Gastrocnemius medialis (tissue), 4 donors: ENCODE data around the gene PPCS. TPM values are rescaled to one million over a fixed set of nuclear protein-coding genes. Genes with fewer than 3 reads are reported as not detected.

Source experiments
- ATAC-seq, 2 donors: fragments of 150-250 bp; one replicate each; pipeline ENCODE4 v1.9.1; 2016
- DNase-seq, 2 donors: peaks; one replicate each; pipeline ENCODE4 v3.0.0-alpha.2; 2019
- H3K27ac ChIP-seq, 4 donors: fragments of 200-600 bp; sonication (generic); 1 replicate in 1 of 4; 2 replicates in 3 of 4; pipeline ENCODE4 v1.5.1; 2016 to 2018; ENCODE audit warnings: mild to moderate bottlenecking in 2 of 4, moderate library complexity in 1 of 4
- H3K27me3 ChIP-seq, 3 donors: fragments of 200-600 bp; sonication (generic) in 2 of 3; 1 replicate in 1 of 3; 2 replicates in 2 of 3; pipeline versions ENCODE4 v1.5.1 to v1.6.0; 2016 to 2019; ENCODE audit warnings: mild to moderate bottlenecking in 1 of 3, moderate library complexity in 1 of 3
- H3K36me3 ChIP-seq, 2 donors: fragments of 200-600 bp; sonication (generic) in 1 of 2; one replicate each; pipeline ENCODE4 v1.5.1; 2017 to 2018
- H3K4me1 ChIP-seq, 2 donors: fragments of 200-600 bp; sonication (generic) in 1 of 2; one replicate each; pipeline ENCODE4 v1.5.1; 2016 to 2017; ENCODE audit warnings: mild to moderate bottlenecking in 2 of 2
- H3K4me3 ChIP-seq, 4 donors: fragments of 200-600 bp; sonication (generic) in 3 of 4; 1 replicate in 1 of 4; 2 replicates in 3 of 4; pipeline ENCODE4 v1.5.1; 2016 to 2019; ENCODE audit warnings: mild to moderate bottlenecking in 2 of 4
- H3K9me3 ChIP-seq, 3 donors: fragments of 200-600 bp; sonication (generic) in 2 of 3; 1 replicate in 1 of 3; 2 replicates in 2 of 3; pipeline ENCODE4 v1.5.1; 2016 to 2019
- POLR2A ChIP-seq, 2 donors: fragments of 450-650 bp; IDR thresholded peaks; one replicate each; pipeline ENCODE4 v1.6.1; 2017; ENCODE audit warnings: antibody characterized with exemption in 2 of 2, mild to moderate bottlenecking in 2 of 2, moderate library complexity in 2 of 2
- in situ Hi-C, 4 donors: fragments of 200-750 bp; cut with MboI; loops; one replicate each; pipeline versions ENCODE4 v1.15.0 to v1.8.0; 2017; ENCODE audit warnings: low sequenced_read_pairs in 4 of 4
- intact Hi-C: fragments of 100-400 bp; cut with DNase I; formaldehyde crosslinking; loops from one replicate; pipeline ENCODE4 v1.15.1; 2023; ENCODE audit warnings: low total_unique reads
- total RNA-seq, 4 donors: library from RNA; depleted of rRNA; stranded (reverse); fragments of >200 nt; gene quantifications; one replicate each; pipeline versions ENCODE4 v1.1.0 to v1.2.3, GENCODE V29; 2016
- TF ChIP-seq, protein P1 (sequence below), 5 experiments: fragments of 450-650 bp in 3 of 5; fragments of 200-600 bp in 2 of 5; sonication (generic) in 2 of 5; IDR thresholded peaks in 4 of 5; conservative IDR thresholded peaks in 1 of 5; 1 replicate in 4 of 5; 2 replicates in 1 of 5; pipeline ENCODE4 v1.5.1; 2016 to 2019; ENCODE audit warnings: antibody characterized with exemption in 5 of 5, mild to moderate bottlenecking in 3 of 5, moderate library complexity in 3 of 5

PPCS gene
- total RNA-seq, 4 donors from 2014 or later = 31.7 to 55.1 (median 42.1) TPM

DNA sequence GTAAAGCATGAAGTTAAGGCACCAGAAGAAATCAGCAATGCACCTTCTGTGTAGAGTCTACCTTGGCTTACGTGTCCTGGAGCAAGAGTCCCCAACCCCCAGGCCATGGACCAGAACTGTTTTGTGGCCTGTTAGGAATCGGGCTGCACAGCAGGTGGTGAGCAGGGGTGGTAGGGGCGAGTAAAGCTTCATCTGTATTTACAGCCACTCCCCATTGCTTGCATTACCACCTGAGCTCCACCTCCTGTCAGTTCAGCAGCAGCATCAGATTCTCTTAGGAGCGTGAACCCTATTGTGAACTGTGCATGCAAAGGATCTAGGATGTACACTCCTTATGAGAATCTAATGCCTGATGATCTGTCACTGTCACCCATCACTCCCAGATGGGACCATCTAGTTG lies 22.0 kb upstream of the PPCS start:
- ATAC-seq = no peak
- TF ChIP-seq, protein P1, sequence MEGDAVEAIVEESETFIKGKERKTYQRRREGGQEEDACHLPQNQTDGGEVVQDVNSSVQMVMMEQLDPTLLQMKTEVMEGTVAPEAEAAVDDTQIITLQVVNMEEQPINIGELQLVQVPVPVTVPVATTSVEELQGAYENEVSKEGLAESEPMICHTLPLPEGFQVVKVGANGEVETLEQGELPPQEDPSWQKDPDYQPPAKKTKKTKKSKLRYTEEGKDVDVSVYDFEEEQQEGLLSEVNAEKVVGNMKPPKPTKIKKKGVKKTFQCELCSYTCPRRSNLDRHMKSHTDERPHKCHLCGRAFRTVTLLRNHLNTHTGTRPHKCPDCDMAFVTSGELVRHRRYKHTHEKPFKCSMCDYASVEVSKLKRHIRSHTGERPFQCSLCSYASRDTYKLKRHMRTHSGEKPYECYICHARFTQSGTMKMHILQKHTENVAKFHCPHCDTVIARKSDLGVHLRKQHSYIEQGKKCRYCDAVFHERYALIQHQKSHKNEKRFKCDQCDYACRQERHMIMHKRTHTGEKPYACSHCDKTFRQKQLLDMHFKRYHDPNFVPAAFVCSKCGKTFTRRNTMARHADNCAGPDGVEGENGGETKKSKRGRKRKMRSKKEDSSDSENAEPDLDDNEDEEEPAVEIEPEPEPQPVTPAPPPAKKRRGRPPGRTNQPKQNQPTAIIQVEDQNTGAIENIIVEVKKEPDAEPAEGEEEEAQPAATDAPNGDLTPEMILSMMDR (IDR thresholded peaks at IDR 0.05 in 4 of 5, conservative IDR thresholded peaks at IDR 0.05 in 1 of 5) = no peak
- no peak for TF ChIP-seq POLR2A (IDR thresholded peaks at IDR 0.05)

DNA sequence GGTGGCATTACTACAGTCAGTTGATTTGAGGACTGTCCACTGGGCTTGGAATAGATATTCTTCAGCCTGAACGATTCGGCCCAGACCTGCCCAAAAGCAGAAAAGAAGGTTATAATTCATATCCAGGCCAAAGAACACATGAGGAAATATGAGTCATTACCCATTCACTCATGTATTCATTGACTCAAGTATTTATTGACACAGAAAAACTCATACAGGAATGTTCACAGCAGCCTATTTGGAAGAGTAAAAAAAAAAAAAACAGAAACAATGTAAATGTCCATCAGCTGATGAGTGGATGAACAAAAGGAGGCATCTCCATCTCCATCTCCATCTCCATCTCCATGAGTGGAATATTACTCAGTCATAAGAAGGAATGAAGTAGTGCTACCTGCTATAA lies 16.4 kb upstream of the PPCS start:
- intact Hi-C loops = no loop called here
- TF ChIP-seq, protein P1 (IDR thresholded peaks at IDR 0.05 in 4 of 5, conservative IDR thresholded peaks at IDR 0.05 in 1 of 5) = no peak
- TF ChIP-seq POLR2A (IDR thresholded peaks at IDR 0.05) = no peak
- no peaks in the 10 kb centered on the region for H3K9me3 ChIP-seq
- H3K27ac ChIP-seq = no peak overlapping the region
- no peak overlapping the region for H3K4me3 ChIP-seq
- no peaks in the 10 kb centered on the region for H3K27me3 ChIP-seq
- no peaks in the 10 kb centered on the region for H3K36me3 ChIP-seq
- no peak for DNase-seq
- H3K4me1 ChIP-seq = no peaks in the 10 kb centered on the region
- in situ Hi-C loops = no loop called here
- no peak for ATAC-seq

More for the DNA sequence above, 22.0 kb upstream of the PPCS start:
- H3K4me3 ChIP-seq = no peak overlapping the region
- no peaks in the 10 kb centered on the region for H3K27me3 ChIP-seq
- in situ Hi-C loops = no loop called here
- H3K36me3 ChIP-seq = no peaks in the 10 kb centered on the region
- intact Hi-C loops = no loop called here
- H3K9me3 ChIP-seq = no peaks in the 10 kb centered on the region
- no peaks in the 10 kb centered on the region for H3K4me1 ChIP-seq
- no peak for DNase-seq
- no peak overlapping the region for H3K27ac ChIP-seq

DNA sequence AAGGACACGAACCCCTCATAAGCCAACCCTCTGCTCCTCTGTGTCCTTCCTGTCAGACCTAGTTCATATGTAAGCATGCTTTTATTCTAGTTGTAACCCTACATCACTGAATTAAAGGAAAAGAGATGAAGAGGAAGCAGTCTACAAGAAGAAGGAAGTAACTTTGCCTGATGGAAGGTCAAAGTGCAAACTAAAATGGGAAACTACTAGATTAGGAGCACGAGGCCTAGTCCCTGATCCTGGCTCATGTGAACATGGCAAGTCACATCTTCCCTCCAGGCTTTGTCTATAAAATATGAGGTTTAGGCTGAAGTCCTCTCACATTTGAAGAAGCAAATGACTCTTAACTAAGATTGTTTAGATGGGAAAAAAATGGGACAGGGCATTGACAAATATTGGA lies 13.7 kb upstream of the PPCS start:
- DNase-seq (no peak), ATAC-seq (no peak)
- intact Hi-C loops (no loop called here), in situ Hi-C loops (no loop called here)
- no peak overlapping the region for H3K27ac ChIP-seq
- no peaks in the 10 kb centered on the region for H3K36me3 ChIP-seq
- no peak overlapping the region for H3K4me3 ChIP-seq
- no peaks in the 10 kb centered on the region for H3K4me1 ChIP-seq
- no peaks in the 10 kb centered on the region for H3K27me3 ChIP-seq
- TF ChIP-seq, protein P1 (IDR thresholded peaks at IDR 0.05 in 4 of 5, conservative IDR thresholded peaks at IDR 0.05 in 1 of 5) = no peak
- no peak for TF ChIP-seq POLR2A (IDR thresholded peaks at IDR 0.05)
- no peaks in the 10 kb centered on the region for H3K9me3 ChIP-seq

DNA sequence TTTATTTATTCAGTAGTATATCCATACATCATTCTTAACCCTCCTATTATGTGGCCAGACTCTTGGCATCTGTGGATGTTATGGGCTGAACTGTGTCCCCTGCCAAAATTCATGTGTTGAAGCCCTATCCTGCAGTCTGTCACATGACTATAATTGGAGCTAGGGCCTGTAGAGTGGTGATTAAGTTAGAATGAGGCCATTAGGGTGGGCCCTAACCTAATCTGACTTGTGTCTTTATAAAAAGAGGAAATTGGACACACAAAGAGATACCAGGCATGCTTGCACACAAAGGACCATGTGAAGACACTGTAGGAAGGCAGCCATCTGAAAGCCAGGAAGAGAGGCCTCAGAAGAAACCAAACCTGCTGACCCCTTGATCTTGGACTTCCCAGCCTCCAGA lies 7.1 kb upstream of the PPCS start:
- H3K4me1 ChIP-seq = no peaks in the 10 kb centered on the region
- H3K9me3 ChIP-seq = no peaks in the 10 kb centered on the region
- no peak for DNase-seq
- ATAC-seq = no peak
- no peak for TF ChIP-seq POLR2A (IDR thresholded peaks at IDR 0.05)
- TF ChIP-seq, protein P1 (IDR thresholded peaks at IDR 0.05 in 4 of 5, conservative IDR thresholded peaks at IDR 0.05 in 1 of 5) = no peak
- intact Hi-C loops (no loop called here), in situ Hi-C loops (no loop called here)
- H3K4me3 ChIP-seq = no peak overlapping the region
- no peaks in the 10 kb centered on the region for H3K27me3 ChIP-seq
- no peak overlapping the region for H3K27ac ChIP-seq
- H3K36me3 ChIP-seq = no peaks in the 10 kb centered on the region

DNA sequence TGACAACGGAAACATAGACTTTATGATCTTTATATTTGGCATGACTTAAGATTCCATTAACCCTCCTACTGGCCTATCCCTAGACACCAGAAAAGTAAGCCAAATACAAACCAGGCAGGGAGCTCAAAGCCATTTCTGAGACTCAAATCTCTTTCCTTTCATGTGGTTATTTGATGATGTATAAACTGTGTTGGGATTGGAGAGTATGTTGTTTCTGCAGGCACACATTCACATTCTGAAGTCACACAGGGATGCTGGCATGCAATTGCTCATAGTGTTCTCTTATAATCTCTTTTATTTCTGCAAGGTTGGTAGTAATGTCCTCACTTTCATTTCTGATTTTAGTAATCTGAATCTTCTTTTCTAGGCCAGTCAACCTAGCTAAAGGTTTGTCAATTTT lies 6.3 kb upstream of the PPCS start:
- TF ChIP-seq POLR2A (IDR thresholded peaks at IDR 0.05) = no peak
- TF ChIP-seq, protein P1 (IDR thresholded peaks at IDR 0.05 in 4 of 5, conservative IDR thresholded peaks at IDR 0.05 in 1 of 5) = no peak
- Histone ChIP-seq H3K4me3 (no peak overlapping the region), H3K27ac (no peak overlapping the region), H3K27me3 (no peaks in the 10 kb centered on the region), H3K4me1 (peaks cover 0 to 3% of the 10 kb centered on the region in 2 donors), H3K9me3 (no peaks in the 10 kb centered on the region), H3K36me3 (no peaks in the 10 kb centered on the region)
- ATAC-seq = no peak
- in situ Hi-C loops = no loop called here
- intact Hi-C loops = loop anchor here (10.0 kb wide), 1 partner anchor 275 kb away; no protein-coding TSS in a partner anchor
- no peak for DNase-seq
